Measurements from ENCODE around the gene SLCO2A1. TPM values are rescaled to one million over a fixed set of nuclear protein-coding genes. Genes with fewer than 3 reads are reported as not detected.

The SLCO2A1 gene
- total RNA-seq, 2 donors from 2014 or later: 26.3 to 34.8 TPM

DNA sequence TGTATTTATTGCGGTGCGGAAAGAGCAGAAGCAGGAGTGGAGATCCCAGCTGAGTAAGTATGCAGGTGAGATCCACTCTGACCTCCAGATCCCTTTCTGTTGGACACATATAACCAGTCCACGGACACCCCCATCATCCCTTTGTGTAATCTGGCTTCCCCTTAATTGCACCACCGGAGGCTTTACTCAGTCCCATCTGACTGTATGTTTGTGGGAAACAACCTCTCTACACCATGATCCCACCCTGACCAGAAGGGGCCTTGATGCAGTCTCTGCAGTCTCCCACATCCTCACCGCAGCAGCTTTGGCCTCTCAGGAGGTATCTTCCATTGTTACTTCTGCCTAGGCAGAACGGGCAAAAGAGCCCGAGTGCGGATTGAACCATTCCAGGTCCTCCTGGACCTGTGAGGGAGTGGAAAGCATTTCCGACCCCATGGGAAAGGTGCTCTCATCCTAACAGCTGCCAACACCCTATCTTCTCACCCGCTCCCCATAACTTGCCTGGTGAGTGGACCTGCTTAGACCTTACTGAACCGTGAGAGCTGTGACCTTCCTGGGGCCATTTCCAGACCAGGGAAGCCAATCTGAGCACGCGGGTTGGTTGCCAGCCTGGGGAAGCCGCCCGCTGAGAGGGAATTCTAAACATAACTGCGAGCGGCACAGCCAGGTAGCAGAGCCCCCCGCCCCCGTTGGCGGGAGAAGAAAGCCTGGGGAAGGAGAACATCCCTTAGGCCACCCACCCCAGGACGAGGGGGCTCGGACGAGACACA is 1.1 kb downstream of the SLCO2A1 start:
- no peaks in the 10 kb centered on the region for H3K4me1 ChIP-seq
- intact Hi-C loops (cut with DNase I): no loop called here
- no peaks in the 10 kb centered on the region for H3K9me3 ChIP-seq
- peak overlapping the region in 1 of 2 donors; percentile 61 for H3K9ac ChIP-seq (ENCODE audit: low read depth in 2 of 2, low read length in 2 of 2)
- H3K27ac ChIP-seq: no peak overlapping the region
- H3K4me3 ChIP-seq: peak overlapping the region; percentile 53
- peaks cover 22% of the 10 kb centered on the region for H3K27me3 ChIP-seq
- no peaks in the 10 kb centered on the region for H3K36me3 ChIP-seq
- peak; percentile 17 for DNase-seq
- no peak for TF ChIP-seq CTCF (IDR thresholded peaks at IDR 0.05)

DNA sequence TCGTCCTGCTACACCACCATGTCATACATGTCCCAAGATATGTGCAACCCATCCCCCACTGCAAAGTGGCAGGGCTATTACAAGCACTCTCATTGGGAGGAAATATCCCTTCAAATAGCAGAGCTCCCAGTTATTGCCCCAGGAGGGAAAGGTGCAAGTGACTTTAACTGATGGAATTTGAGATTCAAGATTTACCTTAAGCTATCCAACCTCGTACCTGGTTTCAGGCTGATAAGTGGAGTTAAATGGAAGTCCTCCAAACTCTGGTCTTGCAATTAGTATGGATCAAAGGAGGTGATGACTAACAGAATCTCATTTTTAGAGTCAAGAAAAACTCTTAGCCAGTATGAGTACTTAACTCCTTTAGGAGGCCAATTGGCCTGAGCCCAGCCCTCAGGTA is 2.1 kb downstream of the SLCO2A1 start:
- Histone ChIP-seq H3K9me3 (no peaks in the 10 kb centered on the region), H3K4me1 (no peaks in the 10 kb centered on the region), H3K27ac (no peak overlapping the region), H3K27me3 (peaks cover 22% of the 10 kb centered on the region), H3K4me3 (no peak overlapping the region), H3K9ac (ENCODE audit: low read depth in 2 of 2, low read length in 2 of 2) (no peak overlapping the region), H3K36me3 (no peaks in the 10 kb centered on the region)
- TF ChIP-seq CTCF (IDR thresholded peaks at IDR 0.05): no peak
- intact Hi-C loops (cut with DNase I): no loop called here
- no peak for DNase-seq

DNA sequence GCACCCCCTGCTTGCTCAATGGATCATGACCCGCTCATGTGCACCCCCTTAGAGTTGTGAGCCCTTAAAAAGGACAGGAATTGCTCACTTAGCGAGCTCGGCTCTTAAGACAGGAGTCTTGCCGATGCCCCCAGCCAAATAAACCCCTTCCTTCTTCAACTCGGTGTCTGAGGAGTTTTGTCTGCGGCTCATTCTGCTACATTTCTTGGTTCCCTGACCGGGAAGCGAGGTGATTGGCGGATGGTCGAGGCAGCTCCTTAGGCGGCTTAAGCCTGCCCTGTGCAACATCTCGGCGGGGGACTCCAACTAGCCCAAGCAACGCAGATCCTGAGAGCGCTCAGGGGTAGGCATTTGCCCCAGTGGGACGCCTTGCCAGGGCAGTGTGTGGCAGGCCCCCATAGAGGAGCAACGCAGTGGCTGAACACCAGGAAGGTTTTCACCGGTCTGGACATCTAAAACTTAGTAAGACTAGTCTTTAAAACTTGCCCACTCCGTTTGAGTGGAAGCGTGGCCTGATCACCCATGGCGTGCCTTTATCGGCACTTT is 9.5 kb downstream of the SLCO2A1 start:
- Histone ChIP-seq H3K27ac (no peak overlapping the region), H3K4me3 (no peak overlapping the region), H3K9me3 (no peaks in the 10 kb centered on the region), H3K9ac (ENCODE audit: low read depth in 2 of 2, low read length in 2 of 2) (no peak overlapping the region), H3K36me3 (no peaks in the 10 kb centered on the region), H3K4me1 (no peaks in the 10 kb centered on the region), H3K27me3 (no peaks in the 10 kb centered on the region)
- peak; percentile 15 for DNase-seq
- no peak for TF ChIP-seq CTCF (IDR thresholded peaks at IDR 0.05)
- intact Hi-C loops (cut with DNase I): no loop called here

- intact Hi-C loops (cut with DNase I): no loop called here
- H3K4me1 ChIP-seq: no peaks in the 10 kb centered on the region
Measured at GRCh38 chr3:134018850-134019249, 10.9 kb downstream of the SLCO2A1 start.

GRCh38 chr3:134018406-134018805 is 11.3 kb downstream of the SLCO2A1 start:
- intact Hi-C loops (cut with DNase I): no loop called here
- H3K9me3 ChIP-seq: no peaks in the 10 kb centered on the region
- peak; percentile 15 for DNase-seq
- no peaks in the 10 kb centered on the region for H3K4me1 ChIP-seq
- no peak overlapping the region for H3K9ac ChIP-seq (ENCODE audit: low read depth in 2 of 2, low read length in 2 of 2)
- no peak overlapping the region for H3K27ac ChIP-seq
- no peak for TF ChIP-seq CTCF (IDR thresholded peaks at IDR 0.05)
- no peak overlapping the region for H3K4me3 ChIP-seq
- H3K36me3 ChIP-seq: no peaks in the 10 kb centered on the region
- H3K27me3 ChIP-seq: no peaks in the 10 kb centered on the region

More at GRCh38 chr3:134018850-134019249, 10.9 kb downstream of the SLCO2A1 start:
- Histone ChIP-seq H3K9me3 (no peaks in the 10 kb centered on the region), H3K36me3 (no peaks in the 10 kb centered on the region), H3K4me3 (no peak overlapping the region), H3K27ac (no peak overlapping the region), H3K27me3 (no peaks in the 10 kb centered on the region), H3K9ac (ENCODE audit: low read depth in 2 of 2, low read length in 2 of 2) (no peak overlapping the region)
- no peak for TF ChIP-seq CTCF (IDR thresholded peaks at IDR 0.05)
- DNase-seq: peak; percentile 6

Measured in colonic mucosa (tissue), 4 donors.